Measurements from ENCODE around the gene SHISA4. TPM values are rescaled to one million over a fixed set of nuclear protein-coding genes. Genes with fewer than 3 reads are reported as not detected.

The SHISA4 gene
- total and polyA plus RNA-seq, 2 experiments from 2014 or later, result 42.4 to 48.0 TPM

DNA sequence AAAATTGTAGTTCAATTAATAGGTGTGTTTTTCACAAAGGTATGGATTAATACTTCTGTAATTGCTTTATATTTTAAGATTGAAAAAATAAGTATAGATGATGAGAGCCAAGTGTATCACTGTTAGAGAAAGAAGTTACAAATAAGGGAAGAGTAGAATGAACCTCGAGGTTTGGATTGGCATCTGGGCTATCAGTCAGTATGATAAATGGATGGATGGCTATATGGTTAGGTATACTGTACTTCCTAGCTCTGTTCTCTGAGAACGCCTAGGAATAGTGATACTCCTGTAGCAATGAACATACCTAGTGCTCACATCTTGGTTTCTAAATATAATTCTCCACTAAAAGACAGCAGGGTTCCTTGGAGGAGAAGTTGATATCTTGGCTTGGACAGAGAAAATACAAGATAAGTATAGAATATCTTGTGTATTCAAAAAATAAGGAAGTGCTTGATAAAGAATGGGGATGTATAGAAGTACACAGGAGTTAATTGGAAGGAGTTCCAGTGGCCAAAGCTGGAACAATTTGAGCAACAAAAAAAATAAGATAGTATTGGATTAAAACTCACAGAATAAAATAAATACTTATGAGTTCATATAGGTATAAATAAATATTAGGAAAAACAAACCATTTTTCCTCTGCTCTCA lies 47.3 kb upstream of the SHISA4 start:
- 99 to 100% methylated on average over 2 of the region's 2 CpGs for WGBS, 2 experiments (ENCODE audit: low coverage in 1 of 2, low lambda C conversion rate in 2 of 2, missing lambda C conversion rate in 2 of 2)
- no peak overlapping the region for H3K4me2 ChIP-seq (ENCODE audit: unreplicated experiment)
- H3F3A ChIP-seq (ENCODE audit: insufficient read depth), result peaks cover 35% of the 10 kb centered on the region
- no peaks in the 10 kb centered on the region; the same call in 1 of the 2 replicates for H3K36me3 ChIP-seq (ENCODE audit: low read depth)
- in situ Hi-C loops (cut with MboI), result no loop called here
- H3K9me2 ChIP-seq (ENCODE audit: insufficient read depth), result no peaks in the 10 kb centered on the region
- TF ChIP-seq EZH2 (IDR thresholded peaks at IDR 0.05; ENCODE audit: insufficient read depth, poor library complexity, severe bottlenecking) (no peak), EZH2phosphoT487 (IDR thresholded peaks at IDR 0.05; ENCODE audit: insufficient read depth, low read depth) (no peak)
- H3K27ac ChIP-seq, result no peak overlapping the region
- no peak overlapping the region for H2AFZ ChIP-seq
- H3K79me2 ChIP-seq (ENCODE audit: insufficient read depth), result peaks cover 98% of the 10 kb centered on the region
- no peaks in the 10 kb centered on the region for H4K20me1 ChIP-seq (ENCODE audit: insufficient read depth)
- no peak overlapping the region for H3K9ac ChIP-seq
- no peak for DNase-seq
- H3K9me3 ChIP-seq (ENCODE audit: low read depth), result no peaks in the 10 kb centered on the region
- H3K4me3 ChIP-seq, result no peak overlapping the region
- H3K4me1 ChIP-seq (ENCODE audit: insufficient read depth), result peaks cover 25% of the 10 kb centered on the region
- no peaks in the 10 kb centered on the region for H3K27me3 ChIP-seq (replicated peaks; ENCODE audit: insufficient read depth)

GRCh38 chr1:201842472-201843027 lies 46.1 kb upstream of the SHISA4 start:
- no peaks in the 10 kb centered on the region for H4K20me1 ChIP-seq (ENCODE audit: insufficient read depth)
- TF ChIP-seq EZH2 (IDR thresholded peaks at IDR 0.05; ENCODE audit: insufficient read depth, poor library complexity, severe bottlenecking) (no peak), EZH2phosphoT487 (IDR thresholded peaks at IDR 0.05; ENCODE audit: insufficient read depth, low read depth) (no peak)

DNA sequence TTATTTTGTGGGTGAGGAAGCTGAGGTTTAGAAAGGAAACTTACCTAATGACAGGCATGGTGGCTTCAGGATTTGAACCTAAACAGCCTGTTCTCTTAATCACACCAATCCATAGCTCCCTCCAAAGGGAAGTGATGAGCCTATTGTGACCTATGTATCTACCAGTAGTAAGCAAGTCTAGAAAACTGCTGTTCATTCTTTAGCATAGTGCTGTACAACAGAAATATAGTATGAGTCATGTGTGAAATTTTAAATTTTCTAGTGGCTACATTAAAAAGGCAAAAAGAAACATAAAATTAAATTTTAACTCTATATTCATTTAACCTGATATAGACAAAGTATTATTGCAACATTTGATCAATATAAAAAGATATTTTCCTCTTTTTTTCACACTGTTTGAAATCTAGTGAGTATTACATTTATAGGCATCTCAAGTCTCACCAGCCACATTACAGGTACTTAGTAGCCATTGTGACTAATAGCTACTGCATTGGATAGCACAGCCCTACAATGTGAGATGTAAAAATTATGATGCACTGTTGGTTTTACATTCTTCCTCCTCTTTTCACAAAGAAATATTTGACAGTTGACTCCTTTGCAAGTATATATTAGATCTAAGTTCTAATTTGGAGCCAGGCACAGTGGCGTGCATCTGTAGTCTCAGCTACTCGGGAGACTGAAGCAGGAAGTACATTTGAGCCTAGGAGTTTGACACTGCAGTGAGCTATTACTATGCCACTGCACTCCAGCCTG lies 43.2 kb upstream of the SHISA4 start:
- DNase-seq, result peak; percentile 75
- Histone ChIP-seq H3K27me3 (replicated peaks; ENCODE audit: insufficient read depth) (no peaks in the 10 kb centered on the region), H3K79me2 (ENCODE audit: insufficient read depth) (peaks cover 82% of the 10 kb centered on the region), H3K4me3 (no peak overlapping the region), H3K27ac (peak overlapping the region; percentile 73), H4K20me1 (ENCODE audit: insufficient read depth) (no peaks in the 10 kb centered on the region), H3K36me3 (ENCODE audit: low read depth) (no peaks in the 10 kb centered on the region), H3K4me2 (ENCODE audit: unreplicated experiment) (no peak overlapping the region), H3K9ac (0 out of 2 replicates have a peak overlapping the region, but pooled peaks have one; percentile 19), H3K9me2 (ENCODE audit: insufficient read depth) (no peaks in the 10 kb centered on the region), H3K9me3 (ENCODE audit: low read depth) (no peaks in the 10 kb centered on the region), H2AFZ (no peak overlapping the region), H3F3A (ENCODE audit: insufficient read depth) (peaks cover 49% of the 10 kb centered on the region), H3K4me1 (ENCODE audit: insufficient read depth) (peaks cover 34% of the 10 kb centered on the region)
- in situ Hi-C loops (cut with MboI), result no loop called here
- no peak for TF ChIP-seq EZH2phosphoT487 (IDR thresholded peaks at IDR 0.05; ENCODE audit: insufficient read depth, low read depth)
- no peak for TF ChIP-seq EZH2 (IDR thresholded peaks at IDR 0.05; ENCODE audit: insufficient read depth, poor library complexity, severe bottlenecking)
- WGBS, 2 experiments (ENCODE audit: low coverage in 1 of 2, low lambda C conversion rate in 2 of 2, missing lambda C conversion rate in 2 of 2), result 36 to 53% methylated on average over 2 of the region's 2 CpGs

More at GRCh38 chr1:201842472-201843027, 46.1 kb upstream of the SHISA4 start:
- Histone ChIP-seq H3K4me2 (ENCODE audit: unreplicated experiment) (no peak overlapping the region), H3K27ac (no peak overlapping the region), H3K9me2 (ENCODE audit: insufficient read depth) (no peaks in the 10 kb centered on the region), H3K9ac (no peak overlapping the region), H3K79me2 (ENCODE audit: insufficient read depth) (peaks cover 98% of the 10 kb centered on the region), H3K9me3 (ENCODE audit: low read depth) (no peaks in the 10 kb centered on the region), H3K4me1 (ENCODE audit: insufficient read depth) (peaks cover 25% of the 10 kb centered on the region), H3K4me3 (no peak overlapping the region), H3K36me3 (ENCODE audit: low read depth) (no peaks in the 10 kb centered on the region), H3F3A (ENCODE audit: insufficient read depth) (peaks cover 32% of the 10 kb centered on the region), H3K27me3 (replicated peaks; ENCODE audit: insufficient read depth) (no peaks in the 10 kb centered on the region), H2AFZ (no peak overlapping the region)
- WGBS, 2 experiments (ENCODE audit: low coverage in 1 of 2, low lambda C conversion rate in 2 of 2, missing lambda C conversion rate in 2 of 2), result 92 to 95% methylated on average over 2 of the region's 2 CpGs
- in situ Hi-C loops (cut with MboI), result no loop called here
- DNase-seq, result no peak

- no peak overlapping the region for H3K27ac ChIP-seq
- no peak for TF ChIP-seq EZH2phosphoT487 (IDR thresholded peaks at IDR 0.05; ENCODE audit: insufficient read depth, low read depth)
- no peak for TF ChIP-seq EZH2 (IDR thresholded peaks at IDR 0.05; ENCODE audit: insufficient read depth, poor library complexity, severe bottlenecking)
- no peak overlapping the region for H3K4me3 ChIP-seq
- in situ Hi-C loops (cut with MboI), result no loop called here
- no peaks in the 10 kb centered on the region for H4K20me1 ChIP-seq (ENCODE audit: insufficient read depth)
- no peak overlapping the region for H3K4me2 ChIP-seq (ENCODE audit: unreplicated experiment)
- H3K4me1 ChIP-seq (ENCODE audit: insufficient read depth), result peaks cover 40% of the 10 kb centered on the region
- H3K9ac ChIP-seq, result no peak overlapping the region
- no peak overlapping the region for H2AFZ ChIP-seq
- no peak for DNase-seq
- peaks cover 4% of the 10 kb centered on the region for H3K36me3 ChIP-seq (ENCODE audit: low read depth)
- peaks cover 64% of the 10 kb centered on the region for H3F3A ChIP-seq (ENCODE audit: insufficient read depth)
- WGBS, 2 experiments (ENCODE audit: low coverage in 1 of 2, low lambda C conversion rate in 2 of 2, missing lambda C conversion rate in 2 of 2), result 68 to 83% methylated on average over 1 of the region's 1 CpG
- H3K79me2 ChIP-seq (ENCODE audit: insufficient read depth), result peaks cover 70% of the 10 kb centered on the region
- no peaks in the 10 kb centered on the region for H3K27me3 ChIP-seq (replicated peaks; ENCODE audit: insufficient read depth)
- H3K9me3 ChIP-seq (ENCODE audit: low read depth), result no peaks in the 10 kb centered on the region
- no peaks in the 10 kb centered on the region for H3K9me2 ChIP-seq (ENCODE audit: insufficient read depth)
These were observed 41.5 kb upstream of the SHISA4 start for GRCh38 chr1:201847150-201847549.
